ENCODE data around the gene MAML3.
A peak's percentile ranks its signal among the peaks of the same experiment; 100 is the strongest.

Gene MAML3

GRCh38 chr4:140046543-140046942, 107.4 kb downstream of the MAML3 start:
- Histone ChIP-seq H3K79me2 (peaks cover under 1% of the 10 kb centered on the region), H3K4me1 (peaks cover 16% of the 10 kb centered on the region), H2AFZ (no peak overlapping the region), H3K27me3 (ENCODE audit: control insufficient read depth, insufficient read depth, low read length) (no peaks in the 10 kb centered on the region), H3K27ac (peak overlapping the region; percentile 51), H3K4me3 (ENCODE audit: low read depth, low read length) (no peak overlapping the region), H3K36me3 (ENCODE audit: control insufficient read depth, insufficient read depth, low read length) (no peaks in the 10 kb centered on the region), H3K9ac (no peak overlapping the region), H3K4me2 (ENCODE audit: low read length) (no peak overlapping the region), H3K9me3 (ENCODE audit: control insufficient read depth, low read length) (no peaks in the 10 kb centered on the region)
- no peak for TF ChIP-seq CTCF (IDR thresholded peaks at IDR 0.05)

- Histone ChIP-seq H3K4me2 (ENCODE audit: low read length) (no peak overlapping the region), H3K4me1 (peaks cover 16% of the 10 kb centered on the region), H3K36me3 (ENCODE audit: control insufficient read depth, insufficient read depth, low read length) (no peaks in the 10 kb centered on the region), H3K27ac (no peak overlapping the region), H3K79me2 (no peaks in the 10 kb centered on the region), H3K4me3 (ENCODE audit: low read depth, low read length) (no peak overlapping the region), H3K9me3 (ENCODE audit: control insufficient read depth, low read length) (no peaks in the 10 kb centered on the region), H3K9ac (no peak overlapping the region), H2AFZ (no peak overlapping the region), H3K27me3 (ENCODE audit: control insufficient read depth, insufficient read depth, low read length) (no peaks in the 10 kb centered on the region)
- no peak for TF ChIP-seq CTCF (IDR thresholded peaks at IDR 0.05)
Observed at GRCh38 chr4:140046016-140046415, 108.0 kb downstream of the MAML3 start.

- no peaks in the 10 kb centered on the region for H3K36me3 ChIP-seq (ENCODE audit: control insufficient read depth, insufficient read depth, low read length)
Observed at GRCh38 chr4:140044337-140044902, 109.6 kb downstream of the MAML3 start.

GRCh38 chr4:140042634-140043033, 111.3 kb downstream of the MAML3 start:
- H3K4me2 ChIP-seq (ENCODE audit: low read length): no peak overlapping the region
- no peak overlapping the region for H2AFZ ChIP-seq
- H3K27me3 ChIP-seq (ENCODE audit: control insufficient read depth, insufficient read depth, low read length): no peaks in the 10 kb centered on the region
- H3K27ac ChIP-seq: no peak overlapping the region
- no peaks in the 10 kb centered on the region for H3K36me3 ChIP-seq (ENCODE audit: control insufficient read depth, insufficient read depth, low read length)
- no peaks in the 10 kb centered on the region for H3K79me2 ChIP-seq
- no peak overlapping the region for H3K4me3 ChIP-seq (ENCODE audit: low read depth, low read length)
- no peaks in the 10 kb centered on the region for H3K9me3 ChIP-seq (ENCODE audit: control insufficient read depth, low read length)
- H3K4me1 ChIP-seq: peaks cover 6% of the 10 kb centered on the region
- H3K9ac ChIP-seq: no peak overlapping the region
- no peak for TF ChIP-seq CTCF (IDR thresholded peaks at IDR 0.05)

More at GRCh38 chr4:140044337-140044902, 109.6 kb downstream of the MAML3 start:
- no peaks in the 10 kb centered on the region for H3K27me3 ChIP-seq (ENCODE audit: control insufficient read depth, insufficient read depth, low read length)
- no peaks in the 10 kb centered on the region for H3K79me2 ChIP-seq
- no peak overlapping the region for H3K4me2 ChIP-seq (ENCODE audit: low read length)
- no peak for TF ChIP-seq CTCF (IDR thresholded peaks at IDR 0.05)
- no peak overlapping the region for H3K27ac ChIP-seq
- H3K4me1 ChIP-seq: peaks cover 12% of the 10 kb centered on the region
- H3K9me3 ChIP-seq (ENCODE audit: control insufficient read depth, low read length): no peaks in the 10 kb centered on the region
- no peak overlapping the region for H3K9ac ChIP-seq
- no peak overlapping the region for H3K4me3 ChIP-seq (ENCODE audit: low read depth, low read length)
- H2AFZ ChIP-seq: no peak overlapping the region

GRCh38 chr4:140038031-140038533, 115.9 kb downstream of the MAML3 start:
- peaks cover 1% of the 10 kb centered on the region for H3K79me2 ChIP-seq
- no peak for TF ChIP-seq CTCF (IDR thresholded peaks at IDR 0.05)
- H3K9ac ChIP-seq: no peak overlapping the region
- no peaks in the 10 kb centered on the region for H3K27me3 ChIP-seq (ENCODE audit: control insufficient read depth, insufficient read depth, low read length)
- no peaks in the 10 kb centered on the region for H3K36me3 ChIP-seq (ENCODE audit: control insufficient read depth, insufficient read depth, low read length)
- no peak overlapping the region for H3K4me3 ChIP-seq (ENCODE audit: low read depth, low read length)
- no peak overlapping the region for H2AFZ ChIP-seq
- H3K9me3 ChIP-seq (ENCODE audit: control insufficient read depth, low read length): no peaks in the 10 kb centered on the region
- H3K27ac ChIP-seq: no peak overlapping the region
- no peaks in the 10 kb centered on the region for H3K4me1 ChIP-seq
- no peak overlapping the region for H3K4me2 ChIP-seq (ENCODE audit: low read length)
